NCI-H187 treated with DMSO at 0.1 percent for 48 hours (cell line): Measurements from ENCODE around the gene PPP1R12C.

Experiments used
- DNase-seq: peaks from one replicate; lab custom pipeline; 2025; lab: John Stamatoyannopoulos, UW

Gene PPP1R12C

DNA sequence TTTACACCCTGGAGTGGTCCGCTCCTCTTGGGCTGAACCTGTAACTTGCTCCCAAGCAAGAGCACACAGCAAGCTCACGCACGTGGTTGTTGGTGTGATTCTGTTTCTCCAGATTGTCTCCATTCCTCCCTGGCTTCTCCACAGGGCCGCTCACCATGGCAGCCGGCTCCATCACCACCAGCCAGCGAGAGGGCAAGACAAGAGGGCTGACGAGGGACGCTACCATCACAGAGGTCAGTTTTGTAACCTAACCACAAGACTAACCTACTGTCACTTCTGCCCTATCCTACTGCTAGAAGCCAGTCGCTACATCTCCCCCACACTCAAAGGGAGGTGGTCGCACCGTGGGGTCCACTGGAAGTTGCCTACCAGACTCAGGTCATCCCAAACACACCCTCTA is 74.7 kb downstream of the PPP1R12C start:
- DNase-seq = no peak

DNA sequence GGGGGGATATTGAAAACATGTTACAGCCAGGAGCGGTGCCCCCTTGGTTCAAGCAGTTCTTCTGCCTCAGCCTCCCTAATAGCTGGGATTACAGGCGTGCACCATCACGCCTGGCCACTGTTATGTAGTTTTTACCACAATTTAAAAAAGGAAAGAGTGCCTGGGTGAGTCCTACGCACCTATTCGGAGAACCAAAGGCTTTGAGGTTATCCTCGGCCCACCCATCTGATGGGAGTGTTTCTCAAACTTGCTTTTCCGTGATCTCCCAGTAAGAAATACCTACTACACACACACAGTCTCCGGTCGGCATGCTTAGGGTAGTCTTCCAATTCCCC is 75.1 kb downstream of the PPP1R12C start:
- DNase-seq = no peak

DNA sequence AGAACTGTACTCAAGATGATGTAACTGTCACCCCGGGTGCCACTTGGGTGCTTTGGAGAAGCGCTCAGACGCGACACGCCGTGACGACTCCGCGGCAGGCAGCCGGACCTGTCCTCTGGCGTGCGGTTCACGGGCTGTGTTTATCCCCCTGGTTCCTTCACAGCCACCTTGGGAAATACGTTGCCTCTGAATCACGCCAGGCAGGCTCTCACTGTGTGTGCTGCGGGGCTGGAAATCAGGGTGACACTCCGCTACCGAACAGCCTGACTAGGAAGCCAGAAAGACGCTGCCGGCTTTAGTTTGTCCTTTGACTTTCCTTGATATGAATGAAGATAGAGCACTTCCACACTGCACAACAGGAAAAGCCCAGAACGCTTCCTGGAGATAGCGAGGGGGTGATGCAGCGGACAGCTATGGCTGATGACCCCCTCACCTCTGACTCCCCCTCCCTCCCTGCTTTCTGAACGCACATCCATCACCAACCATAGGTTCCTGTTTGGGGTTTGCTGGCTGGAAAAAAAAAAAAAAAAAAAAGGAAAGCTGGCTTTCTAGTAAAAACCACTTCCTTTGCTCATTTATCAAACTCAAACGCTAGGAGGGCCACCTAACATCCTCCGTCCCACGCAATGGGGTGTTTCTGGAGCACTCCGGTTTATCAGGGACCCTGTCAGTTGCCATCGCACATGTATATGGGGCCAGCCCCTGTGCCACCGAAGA is 75.7 kb downstream of the PPP1R12C start:
- no peak for DNase-seq

DNA sequence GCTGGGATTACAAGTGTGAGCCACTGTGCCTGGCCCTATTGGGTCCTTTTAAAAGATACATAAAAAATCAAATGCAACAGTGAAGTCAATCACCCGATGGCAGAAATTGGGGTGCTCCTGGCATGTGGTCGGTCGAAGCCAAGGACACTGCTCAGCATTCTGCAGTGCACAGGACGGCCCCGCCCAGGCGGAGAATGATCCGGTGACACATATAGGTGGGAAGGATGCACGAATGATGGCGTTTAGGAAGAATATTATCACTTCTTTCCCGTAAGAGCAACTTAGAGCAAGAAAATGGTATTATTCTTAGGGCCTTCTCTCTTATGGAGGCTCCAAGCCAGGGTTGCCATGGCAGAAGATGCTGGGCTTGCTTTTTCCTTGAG is 76.2 kb downstream of the PPP1R12C start:
- no peak for DNase-seq
